Adrenal gland (tissue), 12 donors: ENCODE data around the gene DEGS2. TPM values are rescaled to one million over a fixed set of nuclear protein-coding genes. Genes with fewer than 3 reads are reported as not detected.
A peak's percentile ranks its signal among the peaks of the same experiment; 100 is the strongest.

Source experiments
- DNase-seq, 7 donors: peaks; one replicate each; pipeline ENCODE4 v3.0.0-alpha.2; 2019 to 2020
- H3K27ac ChIP-seq, 5 donors: fragments of 200-600 bp; sonication (generic) in 4 of 5; 1 replicate in 3 of 5; 2 replicates in 2 of 5; pipeline versions ENCODE4 v1.5.1 to v1.8.0; 2016 to 2020; ENCODE audit warnings: mild to moderate bottlenecking in 1 of 5
- H3K27me3 ChIP-seq: fragments of 200-600 bp; 2 replicates; pipeline ENCODE4 v1.8.0; 2021
- H3K36me3 ChIP-seq, 2 donors: fragments of 200-600 bp; replicated peaks in 1 of 2; 1 replicate in 1 of 2; 2 replicates in 1 of 2; pipeline versions ENCODE4 v1.5.1 to v1.8.0; 2018 to 2022
- H3K4me1 ChIP-seq, 2 donors: fragments of 200-600 bp; replicated peaks in 1 of 2; 1 replicate in 1 of 2; 2 replicates in 1 of 2; pipeline versions ENCODE4 v1.5.1 to v1.8.0; 2018 to 2021
- H3K4me3 ChIP-seq, 4 donors: fragments of 200-600 bp; sonication (generic) in 3 of 4; one replicate each; pipeline ENCODE4 v1.5.1; 2016 to 2018
- H3K9me3 ChIP-seq, 3 donors: fragments of 200-600 bp; sonication (generic) in 1 of 3; replicated peaks in 1 of 3; 1 replicate in 2 of 3; 2 replicates in 1 of 3; pipeline versions ENCODE4 v1.5.1 to v1.8.0; 2016 to 2021
- CTCF ChIP-seq, 6 experiments: fragments of 450-650 bp in 4 of 6; fragments of 200-600 bp in 2 of 6; sonication (generic) in 1 of 6; IDR thresholded peaks; 1 replicate in 5 of 6; 2 replicates in 1 of 6; pipeline versions ENCODE4 v1.5.1 to v1.8.0; 2016 to 2021; ENCODE audit warnings: antibody characterized with exemption in 6 of 6, mild to moderate bottlenecking in 2 of 6, moderate library complexity in 1 of 6
- POLR2A ChIP-seq, 2 donors: fragments of 450-650 bp; IDR thresholded peaks; one replicate each; pipeline ENCODE4 v1.6.1; 2017; ENCODE audit warnings: antibody characterized with exemption in 2 of 2, mild to moderate bottlenecking in 2 of 2, moderate library complexity in 1 of 2
- WGBS, 4 donors: extraction: QIAGEN DNeasy Blood & Tissue Kit in 2 of 4; methylation state at CpG; one replicate each; pipeline versions ENCODE4 v1.1.5 to v1.1.7; 2013 to 2017; 5-methylcytosine and 5-hydroxymethylcytosine counted together
- intact Hi-C, 2 donors: fragments of 100-400 bp; cut with DNase I; formaldehyde crosslinking; loops; one replicate each; pipeline versions ENCODE4 v1.14.1 to v1.15.0; 2022 to 2023
- polyA plus RNA-seq, 3 donors: library from polyadenylated mRNA; stranded (reverse); fragments of 200-250 nt in 2 of 3; fragments of 350-450 nt in 1 of 3; fragmentation: Illumina TruSeq in 1 of 3; extraction: RNeasy Lipid Tissue Mini Kit (QIAGEN cat#74804) in 1 of 3; gene quantifications; one replicate each; pipeline ENCODE4 v1.2.3, GENCODE V29; 2013 to 2014
- total RNA-seq, 9 donors: library from RNA; depleted of rRNA in 4 of 9; stranded (reverse); fragments of >200 nt in 4 of 9; fragments of 120-200 nt in 1 of 9; fragmentation: NEBNext Ultra II Directional in 1 of 9; extraction: Animal tissue kit (Norgen Biotek cat#: 25700) in 1 of 9; gene quantifications; one replicate each; pipeline versions ENCODE4 v1.1.0 to v1.2.4, GENCODE V29; 2013 to 2023
- donor health status: healthy with polysubstance abuse.
- donor health status: Bipolar disorder and iron deficiency.
- donor health status: DM: yes; HTN: yes; CAD: no.
- donor health status: DM: no; HTN: no; CAD: no.
- donor health status: DM: no; HTN: no; CAD: no.
- donor health status: DM: yes; HTN: yes; CAD: no.

The DEGS2 gene
- total and polyA plus RNA-seq, 12 donors: 0.06 to 0.69 (median 0.24) TPM; not detected in 3

GRCh38 chr14:100192250-100192671 lies 32.8 kb upstream of the DEGS2 start:
- DNase-seq: peak in 6 of 7 donors; percentile 32 to 70 (median 48)
- intact Hi-C loops: loop anchor here (5.0 to 10.0 kb wide), 2 partner anchors 207 to 210 kb away; no protein-coding TSS in a partner anchor

GRCh38 chr14:100191584-100192249 lies 32.3 kb upstream of the DEGS2 start:
- peak overlapping the region in 1 of 4 donors; percentile 53 for H3K4me3 ChIP-seq
- WGBS, 4 donors: 62 to 72% (median 68%) methylated on average over 14 of the region's 14 CpGs
- DNase-seq: peak in 5 of 7 donors; percentile 37 to 58 (median 45)
- TF ChIP-seq POLR2A (IDR thresholded peaks at IDR 0.05) (no peak), CTCF (IDR thresholded peaks at IDR 0.05) (no peak)
- intact Hi-C loops: loop anchor here (5.0 to 10.0 kb wide), 2 partner anchors 207 to 209 kb away; no protein-coding TSS in a partner anchor
- no peaks in the 10 kb centered on the region for H3K9me3 ChIP-seq
- peaks cover 7 to 12% of the 10 kb centered on the region in 2 donors for H3K4me1 ChIP-seq
- peak overlapping the region in 3 of 5 donors; percentile 82 to 93 (median 87) for H3K27ac ChIP-seq
- H3K27me3 ChIP-seq: no peaks in the 10 kb centered on the region
- H3K36me3 ChIP-seq: no peaks in the 10 kb centered on the region

More at GRCh38 chr14:100192250-100192671, 32.8 kb upstream of the DEGS2 start:
- TF ChIP-seq POLR2A (IDR thresholded peaks at IDR 0.05) (no peak), CTCF (IDR thresholded peaks at IDR 0.05) (no peak)
- H3K4me3 ChIP-seq: peak overlapping the region in 2 of 4 donors; percentile 23 to 53
- H3K4me1 ChIP-seq: peaks cover 7 to 12% of the 10 kb centered on the region in 2 donors
- H3K27me3 ChIP-seq: no peaks in the 10 kb centered on the region
- no peaks in the 10 kb centered on the region for H3K36me3 ChIP-seq
- H3K9me3 ChIP-seq: no peaks in the 10 kb centered on the region
- peak overlapping the region; percentile 57 to 93 (median 82) for H3K27ac ChIP-seq
- 33 to 43% (median 40%) methylated on average over 11 to 21 of the region's 21 CpGs for WGBS, 4 donors

GRCh38 chr14:100190126-100190525 lies 30.7 kb upstream of the DEGS2 start:
- intact Hi-C loops: loop anchor here (5.0 to 10.0 kb wide), 2 partner anchors 205 to 208 kb away; no protein-coding TSS in a partner anchor
- H3K9me3 ChIP-seq: no peaks in the 10 kb centered on the region
- no peak overlapping the region for H3K4me3 ChIP-seq
- peaks cover 7 to 12% of the 10 kb centered on the region in 2 donors for H3K4me1 ChIP-seq
- no peaks in the 10 kb centered on the region for H3K27me3 ChIP-seq
- no peak overlapping the region for H3K27ac ChIP-seq
- WGBS, 4 donors: 79 to 100% (median 94%) methylated on average over 1 of the region's 1 CpG
- DNase-seq: no peak
- TF ChIP-seq CTCF (IDR thresholded peaks at IDR 0.05) (no peak), POLR2A (IDR thresholded peaks at IDR 0.05) (no peak)
- H3K36me3 ChIP-seq: no peaks in the 10 kb centered on the region

DNA sequence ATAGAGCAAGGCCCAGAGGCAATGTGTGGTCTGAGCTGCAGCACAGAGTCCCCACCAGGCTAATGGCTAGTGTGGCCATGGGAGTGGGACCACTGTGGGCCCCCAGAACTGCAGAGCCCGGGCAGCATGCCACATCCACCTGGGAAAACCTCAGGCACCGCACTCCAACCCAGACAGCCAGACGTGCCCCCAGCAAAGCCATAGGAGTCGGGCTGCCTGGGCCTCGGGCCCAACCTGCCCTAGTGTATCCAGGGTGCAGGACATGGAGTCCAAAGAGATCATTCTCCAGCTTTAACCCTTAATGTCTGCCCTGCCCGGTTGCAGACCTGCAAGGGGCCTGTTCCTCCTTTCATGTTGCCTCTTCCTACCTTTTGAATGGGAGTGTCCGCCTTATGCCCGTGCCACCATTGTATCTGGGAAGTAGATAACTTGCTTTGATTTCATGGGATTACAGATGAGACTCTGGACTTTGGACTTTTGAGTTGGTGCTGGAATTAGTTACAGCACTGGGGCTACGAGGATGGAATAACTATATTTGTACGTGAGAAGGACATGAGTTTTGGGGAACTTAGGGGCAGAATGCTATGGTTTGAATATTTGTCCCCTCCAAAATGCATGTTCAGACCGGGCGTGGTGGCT lies 29.1 kb upstream of the DEGS2 start:
- TF ChIP-seq POLR2A (IDR thresholded peaks at IDR 0.05) (no peak), CTCF (IDR thresholded peaks at IDR 0.05) (no peak)
- H3K27me3 ChIP-seq: no peaks in the 10 kb centered on the region
- DNase-seq: no peak
- no peaks in the 10 kb centered on the region for H3K9me3 ChIP-seq
- 88 to 95% (median 94%) methylated on average over 7 to 12 of the region's 12 CpGs for WGBS, 4 donors
- H3K4me3 ChIP-seq: no peak overlapping the region
- intact Hi-C loops: no loop called here
- peaks cover 7 to 12% of the 10 kb centered on the region in 2 donors for H3K4me1 ChIP-seq
- H3K36me3 ChIP-seq: no peaks in the 10 kb centered on the region
- H3K27ac ChIP-seq: no peak overlapping the region
